ENCODE measurements around the gene FARP1. TPM values are rescaled to one million over a fixed set of nuclear protein-coding genes. Genes with fewer than 3 reads are reported as not detected.
A peak's percentile ranks its signal among the peaks of the same experiment; 100 is the strongest.

Gene FARP1
- total RNA-seq: 48.5 and 78.7 TPM in 2 replicates

GRCh38 chr13:98142380-98143156 lies at the start of gene FARP1:
Gene FARP1 (plus strand): TSS chr13:98143094. CDS start chr13:98213243, 70,149 bp downstream.

GRCh38 chr13:98176777-98177608 lies 34.1 kb downstream of the FARP1 start, which contains the start of gene RNF113B:
Gene RNF113B (minus strand): TSS chr13:98177269. CDS start chr13:98177236, 33 bp downstream.

Small RNAs within 50 kb of the gene (small RNA-seq; reads per million reads assigned to genes)
- gene MIR3170: 2.3 reads per million, percentile 51 among the genes with 10 or more reads in this experiment

Other genes starting within 250 kb of the FARP1 start
- 211 and 259 TPM in 2 replicates for gene IPO5, start 189.4 kb upstream of the FARP1 start, total RNA-seq
- not detected in 2 replicates for gene RNF113B, start 34.2 kb downstream of the FARP1 start, total RNA-seq

All from hair follicle dermal papilla cell (primary cell).